ENCODE data around the gene AKNA. TPM values are rescaled to one million over a fixed set of nuclear protein-coding genes. Genes with fewer than 3 reads are reported as not detected.

AKNA gene
- total RNA-seq, 1 donor from 2014 or later = 66.9 TPM

DNA sequence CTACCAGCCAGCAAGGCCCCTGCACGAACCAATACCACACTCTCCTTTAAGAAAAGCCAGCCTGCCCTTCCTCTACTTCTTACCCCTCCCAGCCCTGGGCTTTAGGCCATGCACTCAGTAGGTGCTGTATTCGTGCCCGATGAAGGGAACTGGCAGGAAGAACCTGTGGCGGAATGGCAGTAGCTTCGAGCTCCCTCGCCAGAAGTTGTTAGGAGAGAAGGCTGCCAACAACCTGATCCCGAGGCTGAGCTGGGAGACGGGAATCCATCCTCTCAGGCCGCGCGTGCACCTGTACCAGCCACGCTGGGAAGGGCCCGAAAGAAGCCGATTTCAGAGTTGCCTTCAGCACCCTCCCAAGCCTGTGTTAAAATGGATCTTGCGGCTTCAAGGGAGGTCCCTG is 45.3 kb upstream of the AKNA start:
- no peak overlapping the region for H3K4me3 ChIP-seq
- H3K36me3 ChIP-seq = no peaks in the 10 kb centered on the region
- ATAC-seq = no peak
- no peak overlapping the region for H3K27ac ChIP-seq
- TF ChIP-seq CTCF (IDR thresholded peaks at IDR 0.05) = no peak
- intact Hi-C loops (cut with DNase I) = no loop called here
- H3K27me3 ChIP-seq (ENCODE audit: low read depth) = no peaks in the 10 kb centered on the region
- DNase-seq = no peak
- H3K9me3 ChIP-seq = no peaks in the 10 kb centered on the region
- no peaks in the 10 kb centered on the region for H3K4me1 ChIP-seq

GRCh38 chr9:114432323-114433067 is 44.7 kb upstream of the AKNA start:
- H3K36me3 ChIP-seq = no peaks in the 10 kb centered on the region
- TF ChIP-seq CTCF (IDR thresholded peaks at IDR 0.05) = no peak
- no peak overlapping the region for H3K4me3 ChIP-seq
- no peak for ATAC-seq
- no peaks in the 10 kb centered on the region for H3K27me3 ChIP-seq (ENCODE audit: low read depth)
- intact Hi-C loops (cut with DNase I) = no loop called here
- H3K27ac ChIP-seq = no peak overlapping the region
- H3K4me1 ChIP-seq = no peaks in the 10 kb centered on the region
- no peaks in the 10 kb centered on the region for H3K9me3 ChIP-seq
- DNase-seq = no peak

DNA sequence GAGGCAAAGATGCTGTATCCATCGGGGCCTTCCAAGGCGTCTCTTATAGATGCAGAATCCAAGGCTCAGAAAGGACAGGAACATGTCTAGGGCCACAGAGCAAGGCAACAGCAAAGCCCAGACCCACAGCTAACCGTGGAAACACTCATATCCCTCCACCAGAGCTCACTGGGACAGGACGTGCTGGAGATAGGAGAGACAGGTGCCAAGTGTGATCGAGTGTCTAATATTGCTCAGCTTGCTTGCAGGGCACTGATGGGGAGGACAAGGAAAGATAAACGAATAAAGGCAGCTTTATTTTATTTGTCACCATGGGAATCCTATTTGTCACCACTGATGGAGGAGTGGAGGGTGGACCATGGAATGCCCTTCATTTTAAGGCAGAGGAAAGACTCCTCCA is 44.0 kb upstream of the AKNA start:
- Histone ChIP-seq H3K36me3 (no peaks in the 10 kb centered on the region), H3K27me3 (ENCODE audit: low read depth) (no peaks in the 10 kb centered on the region), H3K27ac (no peak overlapping the region), H3K4me3 (no peak overlapping the region), H3K4me1 (no peaks in the 10 kb centered on the region), H3K9me3 (no peaks in the 10 kb centered on the region)
- intact Hi-C loops (cut with DNase I) = no loop called here
- DNase-seq (no peak), ATAC-seq (no peak)
- TF ChIP-seq CTCF (IDR thresholded peaks at IDR 0.05) = no peak

- no peaks in the 10 kb centered on the region for H3K4me1 ChIP-seq
- no peak overlapping the region for H3K27ac ChIP-seq
- no peaks in the 10 kb centered on the region for H3K36me3 ChIP-seq
- H3K27me3 ChIP-seq (ENCODE audit: low read depth) = no peaks in the 10 kb centered on the region
- no peak for TF ChIP-seq CTCF (IDR thresholded peaks at IDR 0.05)
- H3K9me3 ChIP-seq = no peaks in the 10 kb centered on the region
- intact Hi-C loops (cut with DNase I) = no loop called here
- DNase-seq (no peak), ATAC-seq (no peak)
- H3K4me3 ChIP-seq = no peak overlapping the region
These were observed 43.2 kb upstream of the AKNA start for GRCh38 chr9:114431003-114431402.

DNA sequence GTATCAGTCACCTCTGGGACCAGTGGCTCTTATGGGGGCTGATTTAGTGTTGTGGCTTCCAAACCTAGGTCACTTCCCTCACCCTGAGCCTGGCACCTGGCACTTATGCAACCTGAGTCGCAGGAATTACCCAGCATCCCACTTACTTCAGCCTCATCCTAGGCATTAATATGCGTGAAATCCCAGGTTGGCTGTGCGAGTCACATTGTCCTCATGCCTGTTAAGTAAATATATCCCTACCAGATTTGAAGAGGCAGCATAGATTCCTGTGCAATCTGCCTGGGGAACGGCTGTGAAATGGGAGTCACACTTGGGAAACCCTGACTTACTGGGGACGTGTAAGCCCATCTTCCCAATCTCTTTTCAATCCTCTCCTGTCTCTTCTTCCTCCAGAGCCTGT is 42.7 kb upstream of the AKNA start:
- DNase-seq (no peak), ATAC-seq (no peak)
- H3K36me3 ChIP-seq = no peaks in the 10 kb centered on the region
- no peaks in the 10 kb centered on the region for H3K9me3 ChIP-seq
- TF ChIP-seq CTCF (IDR thresholded peaks at IDR 0.05) = no peak
- no peaks in the 10 kb centered on the region for H3K4me1 ChIP-seq
- H3K4me3 ChIP-seq = no peak overlapping the region
- H3K27me3 ChIP-seq (ENCODE audit: low read depth) = no peaks in the 10 kb centered on the region
- H3K27ac ChIP-seq = no peak overlapping the region
- intact Hi-C loops (cut with DNase I) = no loop called here
